HepG2 (cell line): ENCODE data around the gene TUT1. TPM values are rescaled to one million over a fixed set of nuclear protein-coding genes. Genes with fewer than 3 reads are reported as not detected.

Experiments used
- BRD4 ChIP-seq: sonication (generic); formaldehyde crosslinking; IDR thresholded peaks from 2 replicates; pipeline ENCODE4 v1.4.0; 2020; ENCODE audit warnings: missing genetic modification reagents
- HMGA1 ChIP-seq: sonication (generic); formaldehyde crosslinking; conservative IDR thresholded peaks from 2 replicates; pipeline ENCODE4 v1.4.0; 2020; ENCODE audit warnings: missing genetic modification reagents
- HNF1B ChIP-seq: sonication (generic); formaldehyde crosslinking; IDR thresholded peaks from 2 replicates; pipeline ENCODE4 v1.5.1; 2020; ENCODE audit warnings: mild to moderate bottlenecking, moderate library complexity, missing genetic modification reagents
- MED1 ChIP-seq: sonication (generic); formaldehyde crosslinking; IDR thresholded peaks from 2 replicates; pipeline ENCODE4 v1.4.0; 2020; ENCODE audit warnings: missing genetic modification reagents
- RARG ChIP-seq: sonication (generic); formaldehyde crosslinking; IDR thresholded peaks from 2 replicates; pipeline ENCODE4 v1.4.0; 2020; ENCODE audit warnings: low read depth, mild to moderate bottlenecking, missing genetic modification reagents
- SRSF4 ChIP-seq: fragments of 200-400 bp; formaldehyde crosslinking; IDR thresholded peaks from one replicate; pipeline ENCODE4 v1.6.1; 2018; ENCODE audit warnings: mild to moderate bottlenecking, low read depth, low read length, moderate library complexity; ENCODE audit not compliant: poor library complexity, severe bottlenecking
- YEATS4 ChIP-seq: sonication (generic); formaldehyde crosslinking; IDR thresholded peaks from 2 replicates; pipeline ENCODE4 v1.4.0; 2020; ENCODE audit warnings: missing genetic modification reagents, borderline replicate concordance
- ZNF235 ChIP-seq: sonication (generic); formaldehyde crosslinking; IDR thresholded peaks from 2 replicates; pipeline ENCODE4 v1.8.1; 2023; ENCODE audit warnings: mild to moderate bottlenecking, missing genetic modification reagents, borderline replicate concordance
- ZNF382 ChIP-seq: sonication (generic); formaldehyde crosslinking; IDR thresholded peaks from 2 replicates; pipeline ENCODE4 v1.5.0; 2020; ENCODE audit warnings: missing genetic modification reagents, mild to moderate bottlenecking, borderline replicate concordance
- ZNF446 ChIP-seq: sonication (generic); formaldehyde crosslinking; IDR thresholded peaks from 2 replicates; pipeline ENCODE4 v1.5.0; 2020; ENCODE audit warnings: mild to moderate bottlenecking, missing genetic modification reagents
- ZNF547 ChIP-seq: sonication (generic); formaldehyde crosslinking; IDR thresholded peaks from 2 replicates; pipeline ENCODE4 v1.5.1; 2020; ENCODE audit warnings: mild to moderate bottlenecking, missing genetic modification reagents
- polyA plus RNA-seq, 8 experiments: library from polyadenylated mRNA; depleted of rRNA in 3 of 8; stranded (reverse) in 7 of 8; unstranded in 1 of 8; fragments of >200 nt; fragmentation: Illumina TruSeq in 4 of 8; extraction: Trizol in 4 of 8; gene quantifications; 2 replicates each; pipeline versions ENCODE4 v1.2.1 to v1.2.3, GENCODE V29; 2011 to 2016; ENCODE audit warnings: low read depth in 4 of 8, missing spikeins in 1 of 8, mixed read lengths in 1 of 8; ENCODE audit not compliant: insufficient read depth in 1 of 8
- total RNA-seq, 5 experiments: library from RNA; depleted of rRNA; stranded (reverse); fragments of >200 nt; fragmentation: Illumina TruSeq; extraction: Trizol; gene quantifications; 2 replicates each; pipeline ENCODE4 v1.2.3, GENCODE V29; 2016; ENCODE audit warnings: low read depth in 1 of 5
- TF ChIP-seq, protein P1 (sequence below), 2 experiments: IDR thresholded peaks; 2 replicates each; pipeline ENCODE4 v1.6.1; 2011 to 2012; ENCODE audit warnings: low read length in 2 of 2, borderline replicate concordance in 1 of 2, low read depth in 1 of 2, mild to moderate bottlenecking in 1 of 2, moderate library complexity in 1 of 2
- TF ChIP-seq, protein P2 (sequence below): sonication (generic); formaldehyde crosslinking; IDR thresholded peaks from 2 replicates; pipeline ENCODE4 v1.4.0; 2020; ENCODE audit warnings: missing genetic modification reagents
- TF ChIP-seq, protein P3 (sequence below): sonication (generic); formaldehyde crosslinking; IDR thresholded peaks from 2 replicates; pipeline ENCODE4 v1.4.0; 2020; ENCODE audit warnings: missing genetic modification reagents, borderline replicate concordance

Gene TUT1
- total and polyA plus RNA-seq, 2 of the 13 experiments (the other 11 are each of a cell fraction or from before 2014, with no cell fraction given), result 9.7 to 14.3 TPM

- TF ChIP-seq SRSF4, result no peak
- no peak for TF ChIP-seq ZNF382 (CRISPR knock-in tag)
- TF ChIP-seq, protein P1, sequence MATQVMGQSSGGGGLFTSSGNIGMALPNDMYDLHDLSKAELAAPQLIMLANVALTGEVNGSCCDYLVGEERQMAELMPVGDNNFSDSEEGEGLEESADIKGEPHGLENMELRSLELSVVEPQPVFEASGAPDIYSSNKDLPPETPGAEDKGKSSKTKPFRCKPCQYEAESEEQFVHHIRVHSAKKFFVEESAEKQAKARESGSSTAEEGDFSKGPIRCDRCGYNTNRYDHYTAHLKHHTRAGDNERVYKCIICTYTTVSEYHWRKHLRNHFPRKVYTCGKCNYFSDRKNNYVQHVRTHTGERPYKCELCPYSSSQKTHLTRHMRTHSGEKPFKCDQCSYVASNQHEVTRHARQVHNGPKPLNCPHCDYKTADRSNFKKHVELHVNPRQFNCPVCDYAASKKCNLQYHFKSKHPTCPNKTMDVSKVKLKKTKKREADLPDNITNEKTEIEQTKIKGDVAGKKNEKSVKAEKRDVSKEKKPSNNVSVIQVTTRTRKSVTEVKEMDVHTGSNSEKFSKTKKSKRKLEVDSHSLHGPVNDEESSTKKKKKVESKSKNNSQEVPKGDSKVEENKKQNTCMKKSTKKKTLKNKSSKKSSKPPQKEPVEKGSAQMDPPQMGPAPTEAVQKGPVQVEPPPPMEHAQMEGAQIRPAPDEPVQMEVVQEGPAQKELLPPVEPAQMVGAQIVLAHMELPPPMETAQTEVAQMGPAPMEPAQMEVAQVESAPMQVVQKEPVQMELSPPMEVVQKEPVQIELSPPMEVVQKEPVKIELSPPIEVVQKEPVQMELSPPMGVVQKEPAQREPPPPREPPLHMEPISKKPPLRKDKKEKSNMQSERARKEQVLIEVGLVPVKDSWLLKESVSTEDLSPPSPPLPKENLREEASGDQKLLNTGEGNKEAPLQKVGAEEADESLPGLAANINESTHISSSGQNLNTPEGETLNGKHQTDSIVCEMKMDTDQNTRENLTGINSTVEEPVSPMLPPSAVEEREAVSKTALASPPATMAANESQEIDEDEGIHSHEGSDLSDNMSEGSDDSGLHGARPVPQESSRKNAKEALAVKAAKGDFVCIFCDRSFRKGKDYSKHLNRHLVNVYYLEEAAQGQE (IDR thresholded peaks at IDR 0.05; ENCODE audit: borderline replicate concordance in 1 of 2, low read depth in 1 of 2, low read length in 2 of 2), result peak in 1 of 2 experiments; percentile 84; a peak in 3 of 4 replicates
- no peak for TF ChIP-seq ZNF446 (CRISPR knock-in tag)
- TF ChIP-seq, protein P2, sequence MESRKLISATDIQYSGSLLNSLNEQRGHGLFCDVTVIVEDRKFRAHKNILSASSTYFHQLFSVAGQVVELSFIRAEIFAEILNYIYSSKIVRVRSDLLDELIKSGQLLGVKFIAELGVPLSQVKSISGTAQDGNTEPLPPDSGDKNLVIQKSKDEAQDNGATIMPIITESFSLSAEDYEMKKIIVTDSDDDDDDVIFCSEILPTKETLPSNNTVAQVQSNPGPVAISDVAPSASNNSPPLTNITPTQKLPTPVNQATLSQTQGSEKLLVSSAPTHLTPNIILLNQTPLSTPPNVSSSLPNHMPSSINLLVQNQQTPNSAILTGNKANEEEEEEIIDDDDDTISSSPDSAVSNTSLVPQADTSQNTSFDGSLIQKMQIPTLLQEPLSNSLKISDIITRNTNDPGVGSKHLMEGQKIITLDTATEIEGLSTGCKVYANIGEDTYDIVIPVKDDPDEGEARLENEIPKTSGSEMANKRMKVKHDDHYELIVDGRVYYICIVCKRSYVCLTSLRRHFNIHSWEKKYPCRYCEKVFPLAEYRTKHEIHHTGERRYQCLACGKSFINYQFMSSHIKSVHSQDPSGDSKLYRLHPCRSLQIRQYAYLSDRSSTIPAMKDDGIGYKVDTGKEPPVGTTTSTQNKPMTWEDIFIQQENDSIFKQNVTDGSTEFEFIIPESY (CRISPR knock-in tag), result peak; percentile 73; the same call in 1 of the 2 replicates
- no peak for TF ChIP-seq HMGA1
- 0 out of 2 replicates have a peak, but pooled peaks have one; percentile 22 for TF ChIP-seq ZNF547 (CRISPR knock-in tag)
- TF ChIP-seq, protein P3, sequence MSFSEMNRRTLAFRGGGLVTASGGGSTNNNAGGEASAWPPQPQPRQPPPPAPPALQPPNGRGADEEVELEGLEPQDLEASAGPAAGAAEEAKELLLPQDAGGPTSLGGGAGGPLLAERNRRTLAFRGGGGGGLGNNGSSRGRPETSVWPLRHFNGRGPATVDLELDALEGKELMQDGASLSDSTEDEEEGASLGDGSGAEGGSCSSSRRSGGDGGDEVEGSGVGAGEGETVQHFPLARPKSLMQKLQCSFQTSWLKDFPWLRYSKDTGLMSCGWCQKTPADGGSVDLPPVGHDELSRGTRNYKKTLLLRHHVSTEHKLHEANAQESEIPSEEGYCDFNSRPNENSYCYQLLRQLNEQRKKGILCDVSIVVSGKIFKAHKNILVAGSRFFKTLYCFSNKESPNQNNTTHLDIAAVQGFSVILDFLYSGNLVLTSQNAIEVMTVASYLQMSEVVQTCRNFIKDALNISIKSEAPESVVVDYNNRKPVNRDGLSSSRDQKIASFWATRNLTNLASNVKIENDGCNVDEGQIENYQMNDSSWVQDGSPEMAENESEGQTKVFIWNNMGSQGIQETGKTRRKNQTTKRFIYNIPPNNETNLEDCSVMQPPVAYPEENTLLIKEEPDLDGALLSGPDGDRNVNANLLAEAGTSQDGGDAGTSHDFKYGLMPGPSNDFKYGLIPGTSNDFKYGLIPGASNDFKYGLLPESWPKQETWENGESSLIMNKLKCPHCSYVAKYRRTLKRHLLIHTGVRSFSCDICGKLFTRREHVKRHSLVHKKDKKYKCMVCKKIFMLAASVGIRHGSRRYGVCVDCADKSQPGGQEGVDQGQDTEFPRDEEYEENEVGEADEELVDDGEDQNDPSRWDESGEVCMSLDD, result no peak
- no peak; the same call in 1 of the 2 replicates for TF ChIP-seq BRD4 (CRISPR knock-in tag)
- TF ChIP-seq ZNF235, result 0 out of 2 replicates have a peak, but pooled peaks have one; percentile 33
- TF ChIP-seq YEATS4 (CRISPR knock-in tag), result peak; percentile 93
- no peak for TF ChIP-seq RARG (CRISPR knock-in tag)
- TF ChIP-seq MED1 (CRISPR knock-in tag), result peak; percentile 87
- peak; percentile 79; the same call in 1 of the 2 replicates for TF ChIP-seq HNF1B (CRISPR knock-in tag)
Measured at GRCh38 chr11:62591448-62592145, at the start of gene TUT1 (continued).
